Spleen (tissue), 7 donors: ENCODE results near the gene ATG16L2.
A peak's percentile ranks its signal among the peaks of the same experiment; 100 is the strongest.

Experiments used
- POLR2AphosphoS5 ChIP-seq, 3 donors: sonication (generic); formaldehyde crosslinking; IDR thresholded peaks; one replicate each; pipeline ENCODE4 v1.5.1; 2017; ENCODE audit warnings: antibody characterized with exemption in 3 of 3
- TF ChIP-seq, protein P1 (sequence below), 11 experiments: fragments of 200-600 bp in 7 of 11; fragments of 450-650 bp in 4 of 11; sonication (generic) in 4 of 11; IDR thresholded peaks in 8 of 11; conservative IDR thresholded peaks in 3 of 11; 1 replicate in 7 of 11; 2 replicates in 4 of 11; pipeline versions ENCODE4 v1.4.0 to v1.8.0; 2016 to 2021; ENCODE audit warnings: antibody characterized with exemption in 11 of 11, inconsistent platforms in 4 of 11, mild to moderate bottlenecking in 1 of 11
- donor health status: DM: no; HTN: no; CAD: no; lungs with moderate emphysema.
- donor health status: DM: no; HTN: no; CAD: no.
- donor health status: DM: no; HTN: no; CAD: no.

GRCh38 chr11:72829178-72829577 is 15.0 kb downstream of the ATG16L2 start:
- TF ChIP-seq, protein P1, sequence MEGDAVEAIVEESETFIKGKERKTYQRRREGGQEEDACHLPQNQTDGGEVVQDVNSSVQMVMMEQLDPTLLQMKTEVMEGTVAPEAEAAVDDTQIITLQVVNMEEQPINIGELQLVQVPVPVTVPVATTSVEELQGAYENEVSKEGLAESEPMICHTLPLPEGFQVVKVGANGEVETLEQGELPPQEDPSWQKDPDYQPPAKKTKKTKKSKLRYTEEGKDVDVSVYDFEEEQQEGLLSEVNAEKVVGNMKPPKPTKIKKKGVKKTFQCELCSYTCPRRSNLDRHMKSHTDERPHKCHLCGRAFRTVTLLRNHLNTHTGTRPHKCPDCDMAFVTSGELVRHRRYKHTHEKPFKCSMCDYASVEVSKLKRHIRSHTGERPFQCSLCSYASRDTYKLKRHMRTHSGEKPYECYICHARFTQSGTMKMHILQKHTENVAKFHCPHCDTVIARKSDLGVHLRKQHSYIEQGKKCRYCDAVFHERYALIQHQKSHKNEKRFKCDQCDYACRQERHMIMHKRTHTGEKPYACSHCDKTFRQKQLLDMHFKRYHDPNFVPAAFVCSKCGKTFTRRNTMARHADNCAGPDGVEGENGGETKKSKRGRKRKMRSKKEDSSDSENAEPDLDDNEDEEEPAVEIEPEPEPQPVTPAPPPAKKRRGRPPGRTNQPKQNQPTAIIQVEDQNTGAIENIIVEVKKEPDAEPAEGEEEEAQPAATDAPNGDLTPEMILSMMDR (IDR thresholded peaks at IDR 0.05 in 8 of 11, conservative IDR thresholded peaks at IDR 0.05 in 3 of 11) = no peak
- peak; percentile 7 to 81 (median 27) for TF ChIP-seq POLR2AphosphoS5 (IDR thresholded peaks at IDR 0.05)
